GM12878 (cell line): ENCODE data around the gene UBQLN1. TPM values are rescaled to one million over a fixed set of nuclear protein-coding genes. Genes with fewer than 3 reads are reported as not detected.

Experiments
- ATAC-seq: fragments of 200-7000 bp; cut with Tn5 transposase; 3 replicates; pipeline ENCODE4 v1.9.1; 2020; ENCODE audit warnings: mild to moderate bottlenecking, moderate library complexity
- BruUV-seq: library from RNA; stranded (reverse); fragments of 400-500 nt; replicated peaks from 2 replicates; lab custom pipeline; 2021; lab: Mats Ljungman, UMichigan
- CTCF ChIA-PET: fragments of 300-600 bp; sonication (Branson Sonifier 250); formaldehyde crosslinking; extraction: SDS; loops from one replicate; lab custom pipeline; 2021; ENCODE audit warnings: inconsistent platforms; lab: Yijun Ruan, JAX
- POLR2A ChIA-PET: fragments of 350-600 bp; formaldehyde crosslinking; extraction: SDS; loops from one replicate; lab custom pipeline; 2021; ENCODE audit warnings: inconsistent platforms; lab: Charles Lee
- RAD21 ChIA-PET: fragments of 300-600 bp; sonication (Branson Sonifier 250); formaldehyde crosslinking; loops from one replicate; lab custom pipeline; 2023; ENCODE audit warnings: antibody characterized with exemption; ENCODE audit not compliant: unreplicated experiment; lab: Charles Lee
- SMC1A ChIA-PET: fragments of 300-600 bp; sonication (Branson Sonifier 250); formaldehyde crosslinking; loops from one replicate; lab custom pipeline; 2023; ENCODE audit not compliant: unreplicated experiment, uncharacterized antibody; lab: Charles Lee
- DNase-seq: peaks from one replicate; pipeline ENCODE4 v3.0.0-alpha.2; 2011; ENCODE audit warnings: low read depth, low spot score
- FAIRE-seq: peaks from 3 replicates; lab custom pipeline; 2011; peaks lifted over from hg19 to GRCh38; lab: Jason Lieb, UNC
- H2AFZ ChIP-seq: 2 replicates; pipeline ENCODE4 v1.6.0; 2011; ENCODE audit warnings: low read depth, low read length, control low read depth; ENCODE audit not compliant: control insufficient read depth
- H3K27ac ChIP-seq: 2 replicates; pipeline ENCODE4 v1.5.1; 2011; ENCODE audit warnings: control low read depth; ENCODE audit not compliant: control insufficient read depth, insufficient read depth
- H3K27me3 ChIP-seq, 2 experiments: replicated peaks in 1 of 2; 2 replicates each; pipeline versions ENCODE4 v1.6.0 to v1.6.1; 2011; ENCODE audit warnings: low read length in 1 of 2; ENCODE audit not compliant: control insufficient read depth in 2 of 2, insufficient read depth in 2 of 2
- H3K36me3 ChIP-seq, 2 experiments: 2 replicates each; pipeline ENCODE4 v1.5.1; 2011; ENCODE audit warnings: low read length in 1 of 2; ENCODE audit not compliant: control insufficient read depth in 2 of 2, insufficient read depth in 2 of 2
- H3K4me1 ChIP-seq: 2 replicates; pipeline ENCODE4 v1.6.1; 2011; ENCODE audit warnings: mild to moderate bottlenecking, low read length, moderate library complexity, mixed read lengths; ENCODE audit not compliant: control insufficient read depth, insufficient read depth
- H3K4me2 ChIP-seq: 2 replicates; pipeline ENCODE4 v1.6.0; 2011; ENCODE audit warnings: control low read depth; ENCODE audit not compliant: control insufficient read depth, insufficient read depth
- H3K4me3 ChIP-seq: fragments of 200-600 bp; sonication (generic); 2 replicates; pipeline ENCODE4 v1.5.1; 2016
- H3K79me2 ChIP-seq: 2 replicates; pipeline ENCODE4 v1.6.0; 2011; ENCODE audit warnings: low read length; ENCODE audit not compliant: control insufficient read depth, insufficient read depth
- H3K9ac ChIP-seq: 2 replicates; pipeline ENCODE4 v1.8.0; 2011; ENCODE audit warnings: low read length, control low read depth, mixed read lengths; ENCODE audit not compliant: control insufficient read depth, insufficient read depth
- H3K9me3 ChIP-seq: replicated peaks from 3 replicates; pipeline ENCODE4 v1.5.1; 2011; ENCODE audit warnings: mild to moderate bottlenecking, low read length; ENCODE audit not compliant: control insufficient read depth, insufficient read depth
- H4K20me1 ChIP-seq: 2 replicates; pipeline ENCODE4 v1.6.0; 2011; ENCODE audit not compliant: control insufficient read depth, insufficient read depth
- BACH1 ChIP-seq: fragments of 450-650 bp; IDR thresholded peaks from 2 replicates; pipeline ENCODE4 v1.6.1; 2017; ENCODE audit warnings: mild to moderate bottlenecking, borderline replicate concordance
- BCLAF1 ChIP-seq: fragments of 450-650 bp; IDR thresholded peaks from 2 replicates; pipeline ENCODE4 v1.6.1; 2017; ENCODE audit warnings: antibody characterized with exemption, mild to moderate bottlenecking, moderate library complexity
- BMI1 ChIP-seq: fragments of 450-650 bp; IDR thresholded peaks from 2 replicates; pipeline ENCODE4 v1.6.1; 2016; ENCODE audit warnings: mild to moderate bottlenecking, moderate library complexity, borderline replicate concordance
- CREB1 ChIP-seq: IDR thresholded peaks from 2 replicates; pipeline ENCODE4 v1.6.1; 2012; ENCODE audit warnings: low read depth, mild to moderate bottlenecking, inconsistent platforms
- EED ChIP-seq: sonication (generic); IDR thresholded peaks from 2 replicates; pipeline ENCODE4 v1.6.1; 2016; ENCODE audit warnings: antibody characterized with exemption, low read depth
- EP300 ChIP-seq, 2 experiments: fragments of 150-350 bp in 1 of 2; IDR thresholded peaks; 2 replicates each; pipeline ENCODE4 v1.6.1; 2011 to 2012; ENCODE audit warnings: low read depth in 2 of 2, low read length in 2 of 2, borderline replicate concordance in 1 of 2, improper control_type of control experiment in 1 of 2, inconsistent platforms in 1 of 2; ENCODE audit not compliant: control insufficient read depth in 1 of 2
- FOS ChIP-seq: IDR thresholded peaks from 3 replicates; pipeline ENCODE4 v1.6.1; 2011; ENCODE audit warnings: borderline replicate concordance; ENCODE audit not compliant: insufficient read length; ENCODE audit errors: extremely low read depth
- NFIC ChIP-seq: IDR thresholded peaks from 2 replicates; pipeline ENCODE4 v1.6.1; 2012; ENCODE audit warnings: low read depth, mild to moderate bottlenecking, inconsistent platforms, low read length, moderate library complexity
- NR2F1 ChIP-seq: fragments of 450-650 bp; conservative IDR thresholded peaks from 2 replicates; pipeline ENCODE4 v1.6.1; 2017; ENCODE audit warnings: mild to moderate bottlenecking
- POU2F2 ChIP-seq: IDR thresholded peaks from 3 replicates; pipeline ENCODE4 v1.6.1; 2011; ENCODE audit warnings: low read depth, mild to moderate bottlenecking, low read length, borderline replicate concordance
- RB1 ChIP-seq: fragments of 450-650 bp; formaldehyde crosslinking; IDR thresholded peaks from 2 replicates; pipeline ENCODE4 v1.6.1; 2017; ENCODE audit warnings: mild to moderate bottlenecking, borderline replicate concordance
- TARDBP ChIP-seq: IDR thresholded peaks from 2 replicates; pipeline ENCODE4 v1.6.1; 2016; ENCODE audit warnings: borderline replicate concordance
- WGBS: methylation state at CpG from one replicate; pipeline ENCODE4 v1.1.6; 2016; ENCODE audit warnings: low lambda C conversion rate; ENCODE audit not compliant: insufficient replicate concordance, insufficient coverage; ENCODE audit errors: missing lambda C conversion rate; 5-methylcytosine and 5-hydroxymethylcytosine counted together
- in situ Hi-C: fragments of 300-500 bp; cut with MboI; formaldehyde crosslinking; loops from 9 replicates; pipeline ENCODE4 v1.14.3; 2018; ENCODE audit warnings: mixed read lengths
- intact Hi-C: fragments of 100-400 bp; cut with micrococcal nuclease; formaldehyde crosslinking; loops from one replicate; pipeline ENCODE4 v1.14.2; 2022; ENCODE audit not compliant: unreplicated experiment
- polyA plus RNA-seq, 11 experiments: library from polyadenylated mRNA; depleted of rRNA in 4 of 11; unstranded in 6 of 11; stranded (reverse) in 5 of 11; fragments of >200 nt; fragmentation: Nextera tagmentation in 4 of 11; fragmentation: Illumina TruSeq in 1 of 11; extraction: Ambion mirVana in 4 of 11; extraction: Trizol in 1 of 11; gene quantifications; 1 replicate in 1 of 11; 2 replicates in 10 of 11; pipeline versions ENCODE4 v1.2.1 to v1.2.3, GENCODE V29; 2011 to 2016; ENCODE audit warnings: inconsistent platforms in 2 of 11, missing spikeins in 2 of 11, low read depth in 1 of 11
- total RNA-seq, 4 experiments: library from RNA; depleted of rRNA in 3 of 4; stranded (reverse); fragments of >200 nt in 3 of 4; fragmentation: Illumina TruSeq in 1 of 4; extraction: Trizol in 1 of 4; gene quantifications; 2 replicates each; pipeline versions ENCODE4 v1.2.1 to v1.2.3, GENCODE V29; 2013 to 2021
- TF ChIP-seq, protein P1 (sequence below): IDR thresholded peaks from 2 replicates; pipeline ENCODE4 v1.6.1; 2012; ENCODE audit warnings: low read length, inconsistent platforms
- TF ChIP-seq, protein P2 (sequence below): fragments of 450-650 bp; IDR thresholded peaks from 2 replicates; pipeline ENCODE4 v1.6.1; 2018; ENCODE audit warnings: borderline replicate concordance, mild to moderate bottlenecking; ENCODE audit not compliant: partially characterized antibody
- TF ChIP-seq, protein P3 (sequence below): fragments of 150-350 bp; IDR thresholded peaks from 2 replicates; pipeline ENCODE4 v1.6.1; 2014; ENCODE audit warnings: mild to moderate bottlenecking, low read depth, low read length

UBQLN1 gene
- total and polyA plus RNA-seq, 10 of the 15 experiments (the other 5 are each of a cell fraction or from before 2014, with no cell fraction given): 12.4 to 118 (median 66.1) TPM

- no peak for TF ChIP-seq EP300 (IDR thresholded peaks at IDR 0.05; ENCODE audit: borderline replicate concordance in 1 of 2, control insufficient read depth in 1 of 2, low read depth in 2 of 2, low read length in 2 of 2)
- TF ChIP-seq NR2F1: no peak
- TF ChIP-seq, protein P1, sequence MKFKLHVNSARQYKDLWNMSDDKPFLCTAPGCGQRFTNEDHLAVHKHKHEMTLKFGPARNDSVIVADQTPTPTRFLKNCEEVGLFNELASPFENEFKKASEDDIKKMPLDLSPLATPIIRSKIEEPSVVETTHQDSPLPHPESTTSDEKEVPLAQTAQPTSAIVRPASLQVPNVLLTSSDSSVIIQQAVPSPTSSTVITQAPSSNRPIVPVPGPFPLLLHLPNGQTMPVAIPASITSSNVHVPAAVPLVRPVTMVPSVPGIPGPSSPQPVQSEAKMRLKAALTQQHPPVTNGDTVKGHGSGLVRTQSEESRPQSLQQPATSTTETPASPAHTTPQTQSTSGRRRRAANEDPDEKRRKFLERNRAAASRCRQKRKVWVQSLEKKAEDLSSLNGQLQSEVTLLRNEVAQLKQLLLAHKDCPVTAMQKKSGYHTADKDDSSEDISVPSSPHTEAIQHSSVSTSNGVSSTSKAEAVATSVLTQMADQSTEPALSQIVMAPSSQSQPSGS: no peak
- TF ChIP-seq CREB1: no peak
- no peak for TF ChIP-seq RB1
- TF ChIP-seq BACH1: no peak
Observed at GRCh38 chr9:83671451-83671850, 36.3 kb downstream of the UBQLN1 start (continued).

GRCh38 chr9:83670381-83670780 lies 37.4 kb downstream of the UBQLN1 start:
- no peak overlapping the region for H3K9ac ChIP-seq
- no peaks in the 10 kb centered on the region for H3K27me3 ChIP-seq
- peaks cover 12% of the 10 kb centered on the region; the same call in 1 of the 2 replicates for H3K4me1 ChIP-seq
- no peak overlapping the region for H2AFZ ChIP-seq
- no peaks in the 10 kb centered on the region for H4K20me1 ChIP-seq
- ChIA-PET CTCF (no interaction called here), POLR2A (no interaction called here), RAD21 (interaction anchor here (0.6 kb wide), 1 partner anchor 310 kb away, joined by 3 read pairs; the partner anchor contains the start of gene HNRNPK), SMC1A (interaction anchor here (1.6 kb wide), 1 partner anchor 12 kb away, joined by 5 read pairs; no protein-coding TSS in a partner anchor)
- 66% methylated on average over 5 of the region's 5 CpGs for WGBS
- no peak overlapping the region for H3K27ac ChIP-seq
- DNase-seq (no peak), ATAC-seq (no peak), FAIRE-seq (no peak)
- no peaks in the 10 kb centered on the region for H3K9me3 ChIP-seq
- H3K36me3 ChIP-seq: peaks cover 7 to 25% of the 10 kb centered on the region in 2 experiments
- H3K4me2 ChIP-seq: no peak overlapping the region
- no peaks in the 10 kb centered on the region; the same call in 1 of the 2 replicates for H3K79me2 ChIP-seq
- in situ Hi-C loops: no loop called here
- no peak overlapping the region for H3K4me3 ChIP-seq
- BruUV-seq: no TSS peak
- intact Hi-C loops: no loop called here
- no peak for TF ChIP-seq FOS
- TF ChIP-seq BCLAF1: no peak
- TF ChIP-seq, protein P2, sequence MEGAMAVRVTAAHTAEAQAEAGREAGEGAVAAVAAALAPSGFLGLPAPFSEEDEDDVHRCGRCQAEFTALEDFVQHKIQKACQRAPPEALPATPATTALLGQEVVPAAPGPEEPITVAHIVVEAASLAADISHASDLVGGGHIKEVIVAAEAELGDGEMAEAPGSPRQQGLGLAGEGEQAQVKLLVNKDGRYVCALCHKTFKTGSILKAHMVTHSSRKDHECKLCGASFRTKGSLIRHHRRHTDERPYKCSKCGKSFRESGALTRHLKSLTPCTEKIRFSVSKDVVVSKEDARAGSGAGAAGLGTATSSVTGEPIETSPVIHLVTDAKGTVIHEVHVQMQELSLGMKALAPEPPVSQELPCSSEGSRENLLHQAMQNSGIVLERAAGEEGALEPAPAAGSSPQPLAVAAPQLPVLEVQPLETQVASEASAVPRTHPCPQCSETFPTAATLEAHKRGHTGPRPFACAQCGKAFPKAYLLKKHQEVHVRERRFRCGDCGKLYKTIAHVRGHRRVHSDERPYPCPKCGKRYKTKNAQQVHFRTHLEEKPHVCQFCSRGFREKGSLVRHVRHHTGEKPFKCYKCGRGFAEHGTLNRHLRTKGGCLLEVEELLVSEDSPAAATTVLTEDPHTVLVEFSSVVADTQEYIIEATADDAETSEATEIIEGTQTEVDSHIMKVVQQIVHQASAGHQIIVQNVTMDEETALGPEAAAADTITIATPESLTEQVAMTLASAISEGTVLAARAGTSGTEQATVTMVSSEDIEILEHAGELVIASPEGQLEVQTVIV: no peak
- no peak for TF ChIP-seq NFIC
- TF ChIP-seq TARDBP: no peak
- no peak for TF ChIP-seq CREB1
- TF ChIP-seq POU2F2: no peak
- TF ChIP-seq, protein P3, sequence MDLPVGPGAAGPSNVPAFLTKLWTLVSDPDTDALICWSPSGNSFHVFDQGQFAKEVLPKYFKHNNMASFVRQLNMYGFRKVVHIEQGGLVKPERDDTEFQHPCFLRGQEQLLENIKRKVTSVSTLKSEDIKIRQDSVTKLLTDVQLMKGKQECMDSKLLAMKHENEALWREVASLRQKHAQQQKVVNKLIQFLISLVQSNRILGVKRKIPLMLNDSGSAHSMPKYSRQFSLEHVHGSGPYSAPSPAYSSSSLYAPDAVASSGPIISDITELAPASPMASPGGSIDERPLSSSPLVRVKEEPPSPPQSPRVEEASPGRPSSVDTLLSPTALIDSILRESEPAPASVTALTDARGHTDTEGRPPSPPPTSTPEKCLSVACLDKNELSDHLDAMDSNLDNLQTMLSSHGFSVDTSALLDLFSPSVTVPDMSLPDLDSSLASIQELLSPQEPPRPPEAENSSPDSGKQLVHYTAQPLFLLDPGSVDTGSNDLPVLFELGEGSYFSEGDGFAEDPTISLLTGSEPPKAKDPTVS: no peak
- no peak for TF ChIP-seq BMI1
- TF ChIP-seq EED: no peak
